DMS114 treated with DMSO at 0.1 percent for 48 hours (cell line): Measurements from ENCODE around the gene UBXN11.

Source experiments
- DNase-seq: peaks from one replicate; lab custom pipeline; 2025; ENCODE audit not compliant: unreplicated experiment; lab: John Stamatoyannopoulos, UW

UBXN11 gene

GRCh38 chr1:26286064-26286416 lies 20.4 kb downstream of the UBXN11 start:
- no peak for DNase-seq

GRCh38 chr1:26285366-26286063 lies 20.9 kb downstream of the UBXN11 start:
- no peak for DNase-seq

- no peak for DNase-seq
Measured at GRCh38 chr1:26284597-26285347, 21.7 kb downstream of the UBXN11 start.

GRCh38 chr1:26283871-26284596 lies 22.4 kb downstream of the UBXN11 start:
- no peak for DNase-seq

GRCh38 chr1:26283279-26283853 lies 23.1 kb downstream of the UBXN11 start:
- DNase-seq: no peak

GRCh38 chr1:26282401-26282918 lies 24.0 kb downstream of the UBXN11 start:
- DNase-seq: no peak

- no peak for DNase-seq
Measured at GRCh38 chr1:26281971-26282370, 24.5 kb downstream of the UBXN11 start.

GRCh38 chr1:26281091-26281958 lies 25.1 kb downstream of the UBXN11 start:
- no peak for DNase-seq

- no peak for DNase-seq
Measured at GRCh38 chr1:26280333-26281042, 25.9 kb downstream of the UBXN11 start.

- DNase-seq: peak; percentile 65
Measured at GRCh38 chr1:26279456-26280332, 26.7 kb downstream of the UBXN11 start, which contains the start of gene SH3BGRL3. SH3BGRL3 (plus strand) TSS chr1:26280086; CDS start chr1:26280156, 70 bp downstream.

GRCh38 chr1:26278724-26279455 lies 27.5 kb downstream of the UBXN11 start:
- no peak for DNase-seq

- no peak for DNase-seq
Measured at GRCh38 chr1:26278303-26278702, 28.1 kb downstream of the UBXN11 start.

- no peak for DNase-seq
Measured at GRCh38 chr1:26277719-26278118, 28.7 kb downstream of the UBXN11 start.

GRCh38 chr1:26277261-26277661 lies 29.2 kb downstream of the UBXN11 start:
- DNase-seq: no peak

GRCh38 chr1:26276432-26276838 lies 30.0 kb downstream of the UBXN11 start:
- no peak for DNase-seq

GRCh38 chr1:26275580-26276431 lies 30.6 kb downstream of the UBXN11 start:
- DNase-seq: peak; percentile 71

- DNase-seq: no peak
Measured at GRCh38 chr1:26274801-26275425, 31.5 kb downstream of the UBXN11 start.
